NCI-H2029 treated with DMSO at 0.1 percent for 48 hours (cell line): ENCODE results near the gene WHRN.
A peak's percentile ranks its signal among the peaks of the same experiment; 100 is the strongest.

Experiments
- DNase-seq: peaks from one replicate; lab custom pipeline; 2025; lab: John Stamatoyannopoulos, UW

The WHRN gene

GRCh38 chr9:114446672-114447450 is 58.4 kb downstream of the WHRN start:
- DNase-seq, result no peak

DNA sequence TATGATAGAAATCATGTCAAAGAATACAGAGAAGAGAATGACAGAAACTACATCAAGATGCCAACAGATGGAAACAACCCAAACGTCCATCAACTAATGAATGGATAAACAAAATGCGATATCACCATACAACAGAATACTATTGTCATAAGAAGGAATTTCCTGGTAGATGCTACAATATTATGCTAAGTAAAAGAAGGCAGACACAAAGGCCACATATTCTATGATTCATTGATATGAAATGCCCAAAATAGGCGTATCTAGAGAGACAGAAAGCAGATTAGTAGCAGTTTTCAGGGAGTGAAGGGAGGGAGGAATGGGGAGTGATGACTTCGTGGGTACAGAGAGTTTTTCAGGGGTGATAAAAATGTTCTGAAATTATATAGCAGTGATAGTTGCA is 59.2 kb downstream of the WHRN start:
- DNase-seq, result no peak

DNA sequence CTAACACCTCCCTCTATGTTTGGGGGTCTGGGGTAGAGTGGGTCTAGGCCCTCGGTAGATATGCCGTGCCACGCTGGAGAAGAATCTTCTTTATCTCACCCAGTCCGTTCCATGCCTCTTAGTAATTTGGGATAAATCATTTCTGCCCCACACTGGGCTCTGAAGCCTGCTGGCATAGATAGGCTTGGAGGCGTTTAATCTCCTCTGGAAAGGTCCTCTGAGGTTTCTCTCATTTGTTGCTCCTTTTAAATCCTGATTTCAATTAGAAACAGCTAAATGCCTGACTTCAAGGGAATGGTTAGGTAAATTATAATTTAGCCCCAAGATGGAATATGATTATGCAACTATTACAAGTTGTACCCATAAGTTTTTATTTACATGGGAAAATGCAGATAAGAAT is 59.7 kb downstream of the WHRN start:
- no peak for DNase-seq

GRCh38 chr9:114442022-114442421 is 63.3 kb downstream of the WHRN start:
- no peak for DNase-seq

DNA sequence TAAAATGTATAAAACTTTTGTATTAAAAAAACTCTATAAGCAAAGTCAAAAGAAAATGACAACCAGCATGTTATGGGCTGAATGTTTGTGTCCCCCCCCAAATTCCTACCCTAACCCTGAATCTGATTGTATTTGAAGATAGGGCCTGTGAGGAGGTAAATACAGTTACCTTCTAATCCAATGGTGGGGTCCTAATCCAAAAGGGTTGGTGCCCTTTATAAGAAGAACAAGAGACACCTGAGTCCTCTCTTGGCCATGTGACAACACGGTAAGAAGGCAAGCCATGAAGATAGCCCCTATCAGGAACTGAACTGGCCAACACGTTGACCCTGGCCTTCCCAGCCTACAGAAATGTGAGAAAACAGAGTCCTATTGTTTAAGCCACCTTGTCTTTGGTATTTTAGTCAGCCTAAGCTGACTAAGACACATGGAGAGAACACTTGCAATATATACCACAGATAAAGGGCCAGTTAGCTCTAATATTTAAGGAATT is 67.8 kb downstream of the WHRN start:
- DNase-seq, result no peak

DNA sequence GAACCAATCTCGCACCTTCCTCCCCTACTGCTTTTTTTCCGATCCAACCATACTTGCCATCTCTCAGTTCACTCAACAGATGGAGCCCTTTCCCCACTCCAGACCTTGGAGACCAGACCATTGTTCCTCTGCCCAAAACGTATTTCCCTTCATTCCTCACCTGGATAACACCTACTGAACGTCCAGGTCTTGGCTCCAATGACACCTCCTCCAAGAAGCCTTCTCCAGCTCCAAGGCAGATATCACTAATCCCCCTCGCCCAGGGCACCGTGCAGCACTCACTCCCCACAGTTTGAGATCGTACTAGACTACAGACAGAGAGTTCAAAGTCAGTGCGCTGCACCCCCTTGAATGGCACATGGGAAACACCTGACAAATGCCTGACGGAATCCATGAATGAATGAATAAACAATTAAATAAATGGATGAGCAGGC is 70.4 kb downstream of the WHRN start:
- DNase-seq, result peak; percentile 6

DNA sequence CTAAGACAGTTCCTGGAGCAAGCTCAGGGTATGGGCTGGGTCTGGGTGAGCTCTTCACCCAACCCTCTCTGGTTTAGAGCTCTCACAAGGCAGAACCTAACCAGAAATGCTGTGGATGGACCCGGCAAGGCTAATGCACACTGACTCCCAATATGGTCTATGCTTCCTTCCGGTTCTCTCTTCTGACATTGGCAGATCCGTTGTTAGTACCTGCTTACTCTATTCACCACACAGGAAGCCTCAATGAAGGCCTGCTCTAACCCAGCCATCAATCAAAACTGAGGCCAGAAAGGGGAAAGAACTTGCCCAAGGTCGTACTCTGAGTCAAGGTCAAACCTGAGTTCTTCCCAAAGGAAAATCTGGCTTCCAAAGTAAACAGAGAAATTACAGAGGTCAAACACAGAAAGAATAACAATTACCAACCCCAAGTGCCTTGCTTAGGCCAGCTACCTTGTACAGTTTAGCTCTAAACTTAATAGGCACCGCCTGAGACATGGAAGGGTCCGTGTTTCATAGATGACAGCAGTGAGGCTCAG is 71.5 kb downstream of the WHRN start:
- DNase-seq, result no peak

- no peak for DNase-seq
Observed at GRCh38 chr9:114433086-114433485, 72.2 kb downstream of the WHRN start.

- DNase-seq, result no peak
Observed at GRCh38 chr9:114432323-114433067, 72.8 kb downstream of the WHRN start.

DNA sequence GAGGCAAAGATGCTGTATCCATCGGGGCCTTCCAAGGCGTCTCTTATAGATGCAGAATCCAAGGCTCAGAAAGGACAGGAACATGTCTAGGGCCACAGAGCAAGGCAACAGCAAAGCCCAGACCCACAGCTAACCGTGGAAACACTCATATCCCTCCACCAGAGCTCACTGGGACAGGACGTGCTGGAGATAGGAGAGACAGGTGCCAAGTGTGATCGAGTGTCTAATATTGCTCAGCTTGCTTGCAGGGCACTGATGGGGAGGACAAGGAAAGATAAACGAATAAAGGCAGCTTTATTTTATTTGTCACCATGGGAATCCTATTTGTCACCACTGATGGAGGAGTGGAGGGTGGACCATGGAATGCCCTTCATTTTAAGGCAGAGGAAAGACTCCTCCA is 73.5 kb downstream of the WHRN start:
- no peak for DNase-seq

GRCh38 chr9:114431003-114431402 is 74.3 kb downstream of the WHRN start:
- no peak for DNase-seq

- peak; percentile 64 for DNase-seq
Observed at GRCh38 chr9:114430457-114430856, 74.8 kb downstream of the WHRN start.

- peak; percentile 39 for DNase-seq
Observed at GRCh38 chr9:114429488-114429887, 75.8 kb downstream of the WHRN start.

GRCh38 chr9:114428466-114428865 is 76.8 kb downstream of the WHRN start:
- no peak for DNase-seq

DNA sequence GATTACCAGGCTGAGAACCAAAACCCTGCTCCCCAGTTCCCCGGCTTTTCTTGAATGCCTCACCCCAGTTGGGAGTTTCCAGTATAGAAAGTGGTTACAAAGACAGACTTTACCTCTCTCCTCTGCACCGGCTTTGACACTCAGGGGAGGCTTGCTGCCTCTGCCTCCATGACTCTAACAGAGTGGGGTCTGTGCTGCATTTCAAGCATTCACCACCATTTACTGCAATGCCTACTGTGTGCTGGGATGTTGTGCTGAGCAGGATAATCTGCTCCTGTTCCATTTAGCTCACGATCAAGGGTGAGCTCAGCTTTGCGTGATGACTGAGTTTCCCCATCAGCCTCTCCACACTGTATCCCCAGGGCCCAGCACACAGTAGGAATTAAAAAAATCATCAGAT is 77.6 kb downstream of the WHRN start:
- no peak for DNase-seq

DNA sequence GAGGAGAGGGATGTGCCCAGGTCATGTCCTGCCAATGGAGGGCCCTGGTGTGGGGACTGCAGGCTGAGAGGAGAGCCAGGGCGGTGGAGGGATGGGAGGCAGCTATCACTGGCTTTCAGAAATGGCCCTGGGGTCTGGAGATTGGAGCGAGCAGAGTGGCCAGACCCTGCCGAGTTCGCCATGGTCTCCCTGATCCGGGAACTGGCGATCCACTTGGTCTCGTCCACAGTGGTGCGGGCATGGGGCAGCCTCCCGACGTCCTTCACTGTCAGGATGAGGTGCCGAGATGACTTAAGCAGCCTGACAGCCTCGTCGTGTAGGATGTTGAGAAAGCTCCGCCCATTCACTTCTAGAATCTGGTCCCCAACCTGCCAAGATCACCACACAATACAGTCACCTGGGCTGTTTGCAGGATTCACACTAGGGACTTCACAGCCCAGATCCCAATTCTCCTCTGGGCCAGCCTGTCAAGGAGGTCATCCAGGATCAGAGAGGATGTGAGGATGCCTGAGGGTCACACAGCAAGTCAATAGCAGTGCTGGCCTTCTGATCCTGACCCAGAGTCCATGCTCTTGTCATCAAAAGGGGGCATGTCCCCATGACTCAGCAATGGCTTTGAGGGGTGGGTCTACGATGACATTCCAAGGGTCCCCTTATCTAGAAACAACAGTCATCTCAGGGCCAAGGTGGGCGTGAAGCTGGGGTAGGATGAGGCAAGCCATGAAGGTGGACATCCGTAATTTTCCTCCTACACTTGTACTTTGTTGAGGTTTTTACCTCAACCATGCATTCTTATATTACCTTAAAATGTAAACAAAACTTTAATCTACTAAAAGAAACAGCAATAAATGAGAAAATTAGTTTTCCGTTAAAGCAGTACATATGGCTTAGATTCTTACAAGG is 79.0 kb downstream of the WHRN start:
- no peak for DNase-seq

DNA sequence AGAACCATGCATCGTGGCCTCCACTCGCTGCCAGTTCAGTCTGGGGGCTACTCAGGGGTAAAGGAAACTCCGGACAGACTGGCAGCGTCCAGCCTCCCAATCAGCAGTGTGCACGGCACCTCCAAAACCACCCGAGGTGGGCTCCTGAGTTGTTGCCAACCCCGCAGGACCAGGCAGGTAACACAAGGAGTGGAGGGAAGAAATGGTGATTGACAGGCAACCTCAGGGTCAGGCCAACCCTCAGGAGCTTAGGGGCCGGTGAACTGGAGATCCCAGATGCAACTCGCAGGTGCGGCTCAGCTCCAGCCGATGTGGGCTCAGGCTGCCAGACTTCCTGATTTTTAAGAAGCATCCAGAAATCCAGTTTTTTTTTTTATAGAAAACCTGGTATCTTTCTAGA is 80.1 kb downstream of the WHRN start:
- no peak for DNase-seq

DNA sequence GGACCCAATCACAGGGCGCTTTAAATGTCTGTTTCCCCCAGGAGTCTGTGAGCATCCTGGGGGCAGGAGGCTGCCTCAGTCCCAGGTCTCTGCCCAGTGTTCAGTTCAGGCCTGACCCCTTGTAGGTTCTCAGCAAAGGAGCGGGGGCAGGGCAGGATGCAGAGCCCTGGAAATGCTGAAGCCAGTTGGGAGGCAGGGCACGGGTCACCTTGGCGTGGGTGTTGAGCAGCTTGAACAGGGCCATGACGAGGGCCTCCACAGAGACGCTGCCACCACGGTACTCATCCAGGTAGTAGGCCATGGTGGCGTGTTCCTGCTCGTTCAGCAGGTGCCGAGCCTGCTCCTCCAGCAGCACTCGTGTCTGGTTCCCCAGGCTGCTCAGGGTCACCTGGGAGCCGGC is 81.1 kb downstream of the WHRN start:
- DNase-seq, result no peak

DNA sequence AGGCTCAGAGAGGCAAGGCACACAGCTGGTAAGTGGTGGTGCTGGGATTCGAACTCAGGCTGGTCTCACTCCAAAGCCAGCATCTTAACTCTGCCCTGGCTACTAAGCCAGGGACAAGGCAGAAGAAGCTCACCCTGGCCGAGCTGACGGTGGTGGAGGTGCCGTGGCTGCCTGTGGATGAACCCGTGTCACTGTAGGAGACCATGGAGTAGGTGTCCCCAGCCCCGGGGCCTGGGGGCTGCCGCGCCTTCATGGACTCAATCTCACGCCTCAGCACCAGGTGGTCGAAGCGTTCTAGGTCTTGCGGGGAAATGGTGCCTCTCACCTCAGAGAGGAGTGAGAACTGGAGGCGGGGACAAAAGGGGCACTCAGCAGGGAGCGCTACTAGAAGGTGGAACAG is 82.1 kb downstream of the WHRN start:
- no peak for DNase-seq

GRCh38 chr9:114421147-114421546 is 84.1 kb downstream of the WHRN start:
- no peak for DNase-seq

DNA sequence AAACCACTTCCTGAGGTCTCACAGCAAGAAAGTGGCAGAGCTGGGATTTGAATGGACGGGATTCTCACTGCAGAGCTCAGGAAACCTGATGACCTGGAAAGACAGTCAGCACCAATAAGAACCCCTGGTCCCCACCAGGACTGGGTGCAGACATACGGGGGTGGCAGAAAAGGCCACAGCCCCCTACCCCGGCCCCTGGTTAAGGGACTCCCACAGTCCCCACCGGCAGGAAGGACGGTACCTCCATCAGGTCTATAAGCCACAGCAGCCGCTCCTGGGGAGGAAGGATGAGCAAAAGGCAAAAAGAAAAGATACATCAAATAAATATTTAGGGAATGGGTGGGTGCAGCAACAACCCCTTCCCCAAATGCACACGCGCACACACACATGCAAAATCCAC is 85.5 kb downstream of the WHRN start:
- no peak for DNase-seq

GRCh38 chr9:114418053-114418452 is 87.2 kb downstream of the WHRN start:
- no peak for DNase-seq
